Ascending aorta (tissue), 2 donors: Measurements from ENCODE around the gene BCLAF3. TPM values are rescaled to one million over a fixed set of nuclear protein-coding genes. Genes with fewer than 3 reads are reported as not detected.

Experiments used
- DNase-seq, 2 donors: peaks; one replicate each; pipeline ENCODE4 v3.0.0-alpha.2; 2019; ENCODE audit warnings: low spot score in 2 of 2
- H3K27ac ChIP-seq, 2 donors: fragments of 200-600 bp; sonication (generic); one replicate each; pipeline ENCODE4 v1.5.1; 2016 to 2017; ENCODE audit warnings: mild to moderate bottlenecking in 1 of 2
- H3K27me3 ChIP-seq: fragments of 200-600 bp; sonication (generic); one replicate; pipeline ENCODE4 v1.5.1; 2017
- H3K36me3 ChIP-seq, 2 donors: fragments of 200-600 bp; sonication (generic); one replicate each; pipeline ENCODE4 v1.5.1; 2016
- H3K4me1 ChIP-seq, 2 donors: fragments of 200-600 bp; sonication (generic); one replicate each; pipeline ENCODE4 v1.5.1; 2016 to 2017; ENCODE audit warnings: mild to moderate bottlenecking in 1 of 2
- H3K4me3 ChIP-seq, 2 donors: fragments of 200-600 bp; sonication (generic); one replicate each; pipeline ENCODE4 v1.5.1; 2016 to 2017; ENCODE audit warnings: mild to moderate bottlenecking in 1 of 2
- H3K9me3 ChIP-seq, 2 donors: fragments of 200-600 bp; sonication (generic); one replicate each; pipeline ENCODE4 v1.5.1; 2016
- intact Hi-C: fragments of 100-400 bp; cut with DNase I; formaldehyde crosslinking; loops from one replicate; pipeline ENCODE4 v1.15.1; 2023
- total RNA-seq: library from RNA; depleted of rRNA; stranded (reverse); fragments of >200 nt; gene quantifications from one replicate; pipeline ENCODE4 v1.1.0, GENCODE V29; 2016
- TF ChIP-seq, protein P1 (sequence below), 3 experiments: fragments of 200-600 bp in 2 of 3; fragments of 450-650 bp in 1 of 3; sonication (generic) in 2 of 3; IDR thresholded peaks; one replicate each; pipeline ENCODE4 v1.5.1; 2016 to 2019; ENCODE audit warnings: antibody characterized with exemption in 3 of 3, mild to moderate bottlenecking in 1 of 3, moderate library complexity in 1 of 3

BCLAF3 gene
- total RNA-seq, 1 donor from 2014 or later: 5.0 TPM

DNA sequence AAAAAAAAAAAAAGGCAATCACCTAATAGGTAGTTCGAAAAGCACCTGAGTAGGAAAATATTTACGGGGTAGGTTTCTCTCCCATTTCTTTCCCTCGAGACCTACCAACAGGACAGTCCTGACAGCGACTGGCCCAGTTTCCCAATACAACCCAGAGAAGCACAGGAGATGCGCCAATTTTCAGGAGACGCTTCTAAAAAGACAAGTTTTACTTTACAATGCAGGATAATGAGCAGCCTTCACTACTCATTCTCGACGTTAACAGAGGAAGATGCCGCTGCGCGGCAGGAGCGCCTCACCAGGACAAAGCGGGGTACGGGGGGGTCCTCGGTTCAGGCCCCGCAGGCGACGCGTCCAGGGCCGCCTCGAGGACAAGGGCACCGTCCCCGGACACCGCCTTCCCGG lies 708 bp downstream of the BCLAF3 start:
- peak overlapping the region; percentile 61 to 69 for H3K4me3 ChIP-seq
- H3K36me3 ChIP-seq: no peaks in the 10 kb centered on the region
- intact Hi-C loops: loop anchor here (2.0 to 10.0 kb wide), 3 partner anchors 83 to 155 kb away; partner anchors contain the start of genes EIF1AX and SH3KBP1
- H3K4me1 ChIP-seq: no peaks in the 10 kb centered on the region
- H3K27ac ChIP-seq: peak overlapping the region; percentile 32 to 46
- TF ChIP-seq, protein P1, sequence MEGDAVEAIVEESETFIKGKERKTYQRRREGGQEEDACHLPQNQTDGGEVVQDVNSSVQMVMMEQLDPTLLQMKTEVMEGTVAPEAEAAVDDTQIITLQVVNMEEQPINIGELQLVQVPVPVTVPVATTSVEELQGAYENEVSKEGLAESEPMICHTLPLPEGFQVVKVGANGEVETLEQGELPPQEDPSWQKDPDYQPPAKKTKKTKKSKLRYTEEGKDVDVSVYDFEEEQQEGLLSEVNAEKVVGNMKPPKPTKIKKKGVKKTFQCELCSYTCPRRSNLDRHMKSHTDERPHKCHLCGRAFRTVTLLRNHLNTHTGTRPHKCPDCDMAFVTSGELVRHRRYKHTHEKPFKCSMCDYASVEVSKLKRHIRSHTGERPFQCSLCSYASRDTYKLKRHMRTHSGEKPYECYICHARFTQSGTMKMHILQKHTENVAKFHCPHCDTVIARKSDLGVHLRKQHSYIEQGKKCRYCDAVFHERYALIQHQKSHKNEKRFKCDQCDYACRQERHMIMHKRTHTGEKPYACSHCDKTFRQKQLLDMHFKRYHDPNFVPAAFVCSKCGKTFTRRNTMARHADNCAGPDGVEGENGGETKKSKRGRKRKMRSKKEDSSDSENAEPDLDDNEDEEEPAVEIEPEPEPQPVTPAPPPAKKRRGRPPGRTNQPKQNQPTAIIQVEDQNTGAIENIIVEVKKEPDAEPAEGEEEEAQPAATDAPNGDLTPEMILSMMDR (IDR thresholded peaks at IDR 0.05): no peak
- no peak for DNase-seq
- H3K9me3 ChIP-seq: peaks cover 0 to 2% of the 10 kb centered on the region in 2 donors
- no peaks in the 10 kb centered on the region for H3K27me3 ChIP-seq

GRCh38 chrX:19987856-19988255 lies 3.0 kb downstream of the BCLAF3 start:
- H3K9me3 ChIP-seq: peaks cover 0 to 3% of the 10 kb centered on the region in 2 donors
- H3K36me3 ChIP-seq: no peaks in the 10 kb centered on the region
- H3K4me1 ChIP-seq: no peaks in the 10 kb centered on the region
- no peaks in the 10 kb centered on the region for H3K27me3 ChIP-seq
- no peak for DNase-seq
- intact Hi-C loops: no loop called here
- H3K4me3 ChIP-seq: no peak overlapping the region
- H3K27ac ChIP-seq: no peak overlapping the region
- TF ChIP-seq, protein P1 (IDR thresholded peaks at IDR 0.05): no peak

- Histone ChIP-seq H3K36me3 (no peaks in the 10 kb centered on the region), H3K27me3 (no peaks in the 10 kb centered on the region), H3K4me1 (no peaks in the 10 kb centered on the region), H3K27ac (no peak overlapping the region), H3K9me3 (peaks cover 0 to 3% of the 10 kb centered on the region in 2 donors), H3K4me3 (no peak overlapping the region)
- intact Hi-C loops: no loop called here
- TF ChIP-seq, protein P1 (IDR thresholded peaks at IDR 0.05): no peak
- no peak for DNase-seq
These were observed 4.3 kb downstream of the BCLAF3 start for GRCh38 chrX:19986531-19986930.

GRCh38 chrX:19981947-19982346 lies 8.9 kb downstream of the BCLAF3 start:
- Histone ChIP-seq H3K36me3 (no peaks in the 10 kb centered on the region), H3K27me3 (no peaks in the 10 kb centered on the region), H3K27ac (no peak overlapping the region), H3K4me1 (no peaks in the 10 kb centered on the region), H3K4me3 (no peak overlapping the region), H3K9me3 (peaks cover 0 to 3% of the 10 kb centered on the region in 2 donors)
- DNase-seq: no peak
- TF ChIP-seq, protein P1 (IDR thresholded peaks at IDR 0.05): no peak
- intact Hi-C loops: no loop called here

- no peak overlapping the region for H3K27ac ChIP-seq
- H3K4me1 ChIP-seq: no peaks in the 10 kb centered on the region
- no peak for DNase-seq
- no peak overlapping the region for H3K4me3 ChIP-seq
- H3K9me3 ChIP-seq: no peaks in the 10 kb centered on the region
- intact Hi-C loops: no loop called here
- H3K36me3 ChIP-seq: no peaks in the 10 kb centered on the region
- no peaks in the 10 kb centered on the region for H3K27me3 ChIP-seq
- TF ChIP-seq, protein P1 (IDR thresholded peaks at IDR 0.05): no peak
These were observed 15.0 kb downstream of the BCLAF3 start for GRCh38 chrX:19975845-19976244.

DNA sequence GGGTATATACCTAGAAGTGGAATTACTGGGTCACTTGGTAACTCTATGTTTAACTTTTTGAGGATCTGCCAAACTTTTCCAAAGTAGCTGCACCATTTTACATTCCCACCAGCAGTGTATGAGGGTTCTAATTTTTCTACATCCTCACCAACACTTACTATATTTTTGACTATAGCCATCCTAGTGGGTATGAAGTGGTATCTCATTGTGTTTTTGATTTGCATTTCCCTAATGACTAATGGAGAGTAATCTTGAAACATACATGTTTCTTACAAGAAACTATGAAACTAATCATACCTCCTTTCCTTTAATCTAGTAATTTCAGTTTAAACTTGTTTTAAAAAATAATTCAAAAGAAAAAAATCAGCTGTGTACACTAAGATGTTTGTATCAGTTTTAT lies 17.9 kb downstream of the BCLAF3 start:
- H3K27ac ChIP-seq: no peak overlapping the region
- H3K27me3 ChIP-seq: no peaks in the 10 kb centered on the region
- TF ChIP-seq, protein P1 (IDR thresholded peaks at IDR 0.05): no peak
- H3K9me3 ChIP-seq: no peaks in the 10 kb centered on the region
- intact Hi-C loops: no loop called here
- no peak overlapping the region for H3K4me3 ChIP-seq
- no peaks in the 10 kb centered on the region for H3K4me1 ChIP-seq
- DNase-seq: no peak
- H3K36me3 ChIP-seq: no peaks in the 10 kb centered on the region
